Activated naive CD4-positive, alpha-beta T cell treated with anti-CD3 and anti-CD28 coated beads, Interleukin-2, amount 50 U/mL, for 16 hours (primary cell): ENCODE measurements around the gene METTL21A.

Source experiments
- DNase-seq: peaks from one replicate; pipeline ENCODE4 v3.0.0-alpha.2; 2020

METTL21A gene

GRCh38 chr2:207621501-207622039, 3.6 kb downstream of the METTL21A start:
- no peak for DNase-seq

- no peak for DNase-seq
Measured at GRCh38 chr2:207619764-207620203, 5.4 kb downstream of the METTL21A start.

GRCh38 chr2:207617011-207617671, 8.1 kb downstream of the METTL21A start:
- no peak for DNase-seq

- DNase-seq: no peak
Measured at GRCh38 chr2:207616185-207616584, 9.0 kb downstream of the METTL21A start.

GRCh38 chr2:207614824-207615223, 10.4 kb downstream of the METTL21A start:
- DNase-seq: no peak

- no peak for DNase-seq
Measured at GRCh38 chr2:207612714-207613113, 12.5 kb downstream of the METTL21A start.

- no peak for DNase-seq
Measured at GRCh38 chr2:207606829-207607228, 18.4 kb downstream of the METTL21A start.

- DNase-seq: no peak
Measured at GRCh38 chr2:207606399-207606798, 18.8 kb downstream of the METTL21A start.

- no peak for DNase-seq
Measured at GRCh38 chr2:207603486-207603885, 21.7 kb downstream of the METTL21A start.

GRCh38 chr2:207601774-207602173, 23.4 kb downstream of the METTL21A start:
- DNase-seq: no peak

GRCh38 chr2:207600231-207600630, 25.0 kb downstream of the METTL21A start:
- DNase-seq: no peak

GRCh38 chr2:207599636-207600035, 25.6 kb downstream of the METTL21A start:
- no peak for DNase-seq

GRCh38 chr2:207594731-207595130, 30.5 kb downstream of the METTL21A start:
- no peak for DNase-seq

GRCh38 chr2:207594264-207594663, 30.9 kb downstream of the METTL21A start:
- no peak for DNase-seq

GRCh38 chr2:207593277-207593676, 31.9 kb downstream of the METTL21A start:
- no peak for DNase-seq

GRCh38 chr2:207589143-207589542, 36.1 kb downstream of the METTL21A start:
- DNase-seq: no peak

GRCh38 chr2:207587305-207587704, 37.9 kb downstream of the METTL21A start:
- DNase-seq: no peak

- no peak for DNase-seq
Measured at GRCh38 chr2:207584952-207585351, 40.2 kb downstream of the METTL21A start.

- DNase-seq: no peak
Measured at GRCh38 chr2:207571370-207571769, 53.8 kb downstream of the METTL21A start.

- DNase-seq: no peak
Measured at GRCh38 chr2:207567671-207568070, 57.5 kb downstream of the METTL21A start.

- DNase-seq: no peak
Measured at GRCh38 chr2:207565736-207566500, 59.3 kb downstream of the METTL21A start.
